Lower leg skin (tissue), 4 donors: ENCODE results near the gene PRDM16. TPM values are rescaled to one million over a fixed set of nuclear protein-coding genes. Genes with fewer than 3 reads are reported as not detected.

Experiments used
- DNase-seq, 2 donors: peaks; one replicate each; pipeline ENCODE4 v3.0.0-alpha.2; 2019; ENCODE audit warnings: low spot score in 2 of 2
- H3K4me3 ChIP-seq: fragments of 200-600 bp; sonication (generic); 2 replicates; pipeline ENCODE4 v1.5.1; 2017; ENCODE audit warnings: mild to moderate bottlenecking, low read depth; ENCODE audit not compliant: poor library complexity, severe bottlenecking
- POLR2A ChIP-seq, 2 donors: fragments of 450-650 bp; IDR thresholded peaks; one replicate each; pipeline ENCODE4 v1.6.1; 2016 to 2017; ENCODE audit warnings: antibody characterized with exemption in 2 of 2, mild to moderate bottlenecking in 1 of 2, moderate library complexity in 1 of 2
- WGBS, 2 donors: methylation state at CpG; one replicate each; pipeline ENCODE4 v1.1.5; 2018; 5-methylcytosine and 5-hydroxymethylcytosine counted together
- intact Hi-C: fragments of 100-400 bp; cut with DNase I; formaldehyde crosslinking; loops from one replicate; pipeline ENCODE4 v1.15.0; 2023; ENCODE audit warnings: low total_unique reads
- total RNA-seq, 4 donors: library from RNA; depleted of rRNA; stranded (reverse); fragments of >200 nt; gene quantifications; one replicate each; pipeline ENCODE4 v1.1.0, GENCODE V29; 2016
- TF ChIP-seq, protein P1 (sequence below), 3 donors: fragments of 450-650 bp; IDR thresholded peaks; one replicate each; pipeline ENCODE4 v1.5.1; 2016; ENCODE audit warnings: antibody characterized with exemption in 3 of 3, mild to moderate bottlenecking in 3 of 3, moderate library complexity in 2 of 3

PRDM16 gene
- total RNA-seq, 4 donors from 2014 or later, result 0.08 to 0.91 (median 0.56) TPM; not detected in 1

DNA sequence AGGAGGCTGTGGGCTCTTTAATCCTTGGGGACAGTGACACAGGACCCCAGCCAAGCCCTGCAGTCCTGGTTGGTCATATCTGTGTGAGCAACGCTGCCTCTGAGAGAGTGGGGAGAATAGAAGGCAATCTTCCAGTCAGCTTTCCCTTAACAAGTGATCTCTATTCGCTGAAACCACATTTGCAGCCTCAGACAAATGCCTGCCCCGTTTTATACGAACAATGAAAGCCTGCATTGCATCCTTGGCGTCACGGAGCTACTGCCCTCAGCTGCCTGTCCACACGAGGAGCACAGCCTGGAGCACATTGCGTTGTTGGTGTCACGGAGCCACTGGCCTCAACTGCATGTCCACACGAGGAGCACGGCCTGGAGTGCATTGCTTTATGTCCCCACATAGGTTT, 235.2 kb downstream of the PRDM16 start:
- WGBS, 2 donors, result 68 to 81% methylated on average over 11 of the region's 11 CpGs
- TF ChIP-seq, protein P1, sequence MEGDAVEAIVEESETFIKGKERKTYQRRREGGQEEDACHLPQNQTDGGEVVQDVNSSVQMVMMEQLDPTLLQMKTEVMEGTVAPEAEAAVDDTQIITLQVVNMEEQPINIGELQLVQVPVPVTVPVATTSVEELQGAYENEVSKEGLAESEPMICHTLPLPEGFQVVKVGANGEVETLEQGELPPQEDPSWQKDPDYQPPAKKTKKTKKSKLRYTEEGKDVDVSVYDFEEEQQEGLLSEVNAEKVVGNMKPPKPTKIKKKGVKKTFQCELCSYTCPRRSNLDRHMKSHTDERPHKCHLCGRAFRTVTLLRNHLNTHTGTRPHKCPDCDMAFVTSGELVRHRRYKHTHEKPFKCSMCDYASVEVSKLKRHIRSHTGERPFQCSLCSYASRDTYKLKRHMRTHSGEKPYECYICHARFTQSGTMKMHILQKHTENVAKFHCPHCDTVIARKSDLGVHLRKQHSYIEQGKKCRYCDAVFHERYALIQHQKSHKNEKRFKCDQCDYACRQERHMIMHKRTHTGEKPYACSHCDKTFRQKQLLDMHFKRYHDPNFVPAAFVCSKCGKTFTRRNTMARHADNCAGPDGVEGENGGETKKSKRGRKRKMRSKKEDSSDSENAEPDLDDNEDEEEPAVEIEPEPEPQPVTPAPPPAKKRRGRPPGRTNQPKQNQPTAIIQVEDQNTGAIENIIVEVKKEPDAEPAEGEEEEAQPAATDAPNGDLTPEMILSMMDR (IDR thresholded peaks at IDR 0.05), result no peak
- no peak for TF ChIP-seq POLR2A (IDR thresholded peaks at IDR 0.05)
- DNase-seq, result no peak
- no peak overlapping the region for H3K4me3 ChIP-seq
- intact Hi-C loops, result no loop called here

DNA sequence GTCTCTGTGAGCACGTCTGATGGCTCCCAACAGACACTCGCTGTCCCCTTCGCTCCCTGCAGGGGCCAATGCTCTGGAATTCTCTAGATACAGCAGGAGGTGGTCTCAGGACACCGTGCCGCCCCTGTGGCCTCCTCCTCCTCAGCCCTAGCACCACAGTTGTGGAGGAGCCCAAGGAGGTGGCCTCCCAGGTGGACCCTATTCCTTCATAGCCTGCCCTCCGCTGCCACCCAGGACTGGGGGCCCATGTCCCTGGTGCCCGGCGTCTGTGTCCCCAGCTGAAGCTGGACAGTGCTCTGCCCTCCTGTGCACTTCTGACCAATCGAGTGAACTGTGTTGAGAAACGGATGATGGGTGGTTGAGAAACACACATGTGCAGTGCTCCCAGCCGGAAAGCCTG, 235.7 kb downstream of the PRDM16 start:
- intact Hi-C loops, result no loop called here
- 83 to 84% methylated on average over 11 of the region's 11 CpGs for WGBS, 2 donors
- H3K4me3 ChIP-seq, result no peak overlapping the region
- DNase-seq, result no peak
- TF ChIP-seq POLR2A (IDR thresholded peaks at IDR 0.05), result no peak
- TF ChIP-seq, protein P1 (IDR thresholded peaks at IDR 0.05), result no peak

DNA sequence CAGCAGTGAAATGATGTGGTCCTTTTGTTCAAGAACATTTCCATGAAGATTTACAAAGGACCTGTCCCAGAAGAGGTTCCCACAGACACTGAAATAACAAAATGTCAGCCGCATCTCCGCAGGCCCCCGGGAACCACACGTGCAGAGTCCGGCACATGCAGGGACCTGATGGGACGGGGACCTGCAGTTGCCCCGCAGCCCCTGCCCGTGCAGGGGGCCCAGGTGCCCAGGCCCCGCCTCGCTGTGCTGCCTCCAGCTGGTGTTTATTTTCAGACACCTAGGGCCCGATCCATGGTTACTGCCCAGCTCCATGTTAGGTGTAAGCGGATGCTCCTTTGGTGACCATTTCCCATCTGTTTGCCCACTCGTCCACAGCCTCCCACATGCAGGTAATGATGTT, 236.2 kb downstream of the PRDM16 start:
- TF ChIP-seq, protein P1 (IDR thresholded peaks at IDR 0.05), result no peak
- no peak for TF ChIP-seq POLR2A (IDR thresholded peaks at IDR 0.05)
- DNase-seq, result no peak
- no peak overlapping the region for H3K4me3 ChIP-seq
- intact Hi-C loops, result no loop called here
- 81 to 85% methylated on average over 8 to 13 of the region's 13 CpGs for WGBS, 2 donors

DNA sequence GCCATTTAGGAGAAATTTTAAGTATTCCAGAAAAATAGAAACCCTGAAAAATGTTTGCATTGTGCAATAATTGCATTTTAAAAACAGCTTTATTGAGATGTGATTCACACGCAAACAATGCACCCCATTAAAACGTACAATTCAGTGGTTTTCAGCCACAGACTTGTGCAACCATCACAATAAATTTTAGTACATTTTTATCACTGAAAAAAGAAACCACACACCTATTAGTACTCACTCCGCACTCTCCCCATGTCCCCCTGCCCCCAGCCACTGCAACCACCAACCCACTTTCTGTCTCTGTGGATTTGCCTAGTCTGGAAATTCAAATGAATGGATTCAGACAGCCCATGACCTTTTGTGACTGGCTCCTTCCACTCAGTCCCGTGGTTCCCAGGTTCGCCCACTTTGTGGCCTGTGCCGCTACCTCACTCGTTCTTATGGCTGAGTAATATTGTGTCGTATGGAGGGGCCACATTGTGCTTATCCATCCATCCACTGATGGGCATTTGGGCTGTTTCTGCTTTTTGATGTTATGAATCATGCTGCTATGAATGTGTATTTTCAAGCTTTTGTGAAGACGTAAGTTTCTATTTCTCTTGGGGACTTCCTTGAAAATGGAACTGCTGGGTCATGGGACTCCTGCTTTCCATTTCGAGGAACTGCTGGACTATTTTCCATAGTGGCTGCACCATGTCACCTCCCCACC, 237.7 kb downstream of the PRDM16 start:
- H3K4me3 ChIP-seq, result no peak overlapping the region
- no peak for DNase-seq
- 59 to 62% methylated on average over 10 of the region's 10 CpGs for WGBS, 2 donors
- intact Hi-C loops, result no loop called here
- TF ChIP-seq POLR2A (IDR thresholded peaks at IDR 0.05), result no peak

DNA sequence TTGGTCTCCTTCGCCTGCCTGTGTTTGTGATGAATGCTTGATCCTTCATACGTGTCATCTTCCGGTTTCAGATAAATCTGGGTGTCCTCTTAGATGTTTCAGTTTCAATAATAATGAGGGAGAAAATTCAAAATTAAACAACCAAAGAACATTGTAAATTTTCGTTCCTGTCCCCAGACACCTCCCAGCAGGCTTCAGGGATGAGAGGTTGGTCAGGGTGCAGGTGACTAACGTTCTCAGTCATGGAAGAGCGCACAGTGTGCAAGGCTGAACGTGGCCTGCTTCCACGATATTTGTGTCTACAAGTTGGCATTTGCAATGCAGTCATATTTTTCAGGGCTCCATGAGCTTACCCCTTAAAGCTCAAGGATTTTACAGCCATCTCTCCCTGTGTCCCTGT, 238.4 kb downstream of the PRDM16 start:
- DNase-seq, result no peak
- no peak for TF ChIP-seq POLR2A (IDR thresholded peaks at IDR 0.05)
- TF ChIP-seq, protein P1 (IDR thresholded peaks at IDR 0.05), result no peak
- intact Hi-C loops, result no loop called here
- WGBS, 2 donors, result 75 to 78% methylated on average over 8 of the region's 8 CpGs
- H3K4me3 ChIP-seq, result no peak overlapping the region

DNA sequence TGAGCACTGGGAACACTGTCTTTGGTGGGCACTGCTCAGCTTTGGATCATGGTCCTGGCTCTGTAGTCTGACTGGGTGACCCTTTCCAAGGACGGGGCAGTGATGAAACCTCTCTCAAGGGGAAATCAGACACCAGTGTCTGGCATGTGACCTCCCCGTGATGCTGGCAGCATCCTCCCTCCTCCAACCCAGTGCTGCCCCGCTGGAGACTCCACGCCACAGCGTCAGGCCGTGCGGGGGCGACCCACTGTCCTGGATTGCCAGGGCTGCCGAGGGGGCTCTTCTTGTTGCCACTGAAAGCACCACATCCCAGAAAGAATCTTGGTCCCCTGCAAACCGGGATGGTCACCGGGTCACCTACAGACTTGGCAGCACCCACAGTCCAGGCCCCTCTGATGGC, 239.1 kb downstream of the PRDM16 start:
- WGBS, 2 donors, result 92 to 94% methylated on average over 10 to 11 of the region's 11 CpGs
- intact Hi-C loops, result no loop called here
- TF ChIP-seq, protein P1 (IDR thresholded peaks at IDR 0.05), result no peak
- no peak for TF ChIP-seq POLR2A (IDR thresholded peaks at IDR 0.05)
- DNase-seq, result no peak
- H3K4me3 ChIP-seq, result no peak overlapping the region
